ENCODE measurements around the gene HAS3.

- no peak for TF ChIP-seq USF1 (CRISPR knock-in tag; IDR thresholded peaks at IDR 0.05)
- no peak for TF ChIP-seq PREB (CRISPR knock-in tag; IDR thresholded peaks at IDR 0.05; ENCODE audit: borderline replicate concordance)
Observed at GRCh38 chr16:69126221-69126620, 20.8 kb downstream of the HAS3 start.
